Central memory CD8-positive, alpha-beta T cell (primary cell): ENCODE results near the gene PPP6R2.
A peak's percentile ranks its signal among the peaks of the same experiment; 100 is the strongest.

Experiments
- ATAC-seq: fragments of 150-1000 bp; cut with Tn5 transposase; replicated peaks from 2 replicates; pipeline ENCODE4 v1.10.0; 2022; ENCODE audit warnings: mild to moderate bottlenecking, moderate FRiP score, moderate number of reproducible peaks; ENCODE audit not compliant: poor library complexity, severe bottlenecking; ENCODE audit errors: extremely low read depth
- DNase-seq, 2 donors: peaks; one replicate each; pipeline ENCODE4 v3.0.0; 2021; ENCODE audit warnings: low spot score in 2 of 2
- H3K27ac Mint-ChIP-seq: one replicate; pipeline ENCODE4 v1.8.0; 2022; ENCODE audit warnings: low read depth, mild to moderate bottlenecking, moderate library complexity, mixed read lengths
- H3K27me3 Mint-ChIP-seq: one replicate; pipeline ENCODE4 v1.8.0; 2022; ENCODE audit warnings: mixed read lengths
- H3K36me3 Mint-ChIP-seq: one replicate; pipeline ENCODE4 v1.8.0; 2022; ENCODE audit warnings: mild to moderate bottlenecking, moderate library complexity, mixed read lengths; ENCODE audit not compliant: insufficient read depth
- H3K4me1 Mint-ChIP-seq: one replicate; pipeline ENCODE4 v1.8.0; 2022; ENCODE audit warnings: mixed read lengths
- H3K4me3 Mint-ChIP-seq: one replicate; pipeline ENCODE4 v1.8.0; 2022; ENCODE audit warnings: mild to moderate bottlenecking, moderate library complexity, mixed read lengths
- H3K9me3 Mint-ChIP-seq: one replicate; pipeline ENCODE4 v1.8.0; 2022; ENCODE audit warnings: mixed read lengths

The PPP6R2 gene

GRCh38 chr22:50301581-50301991, 41.5 kb upstream of the PPP6R2 start:
- DNase-seq = no peak
- H3K4me1 Mint-ChIP-seq = peaks cover 5% of the 10 kb centered on the region
- no peak overlapping the region for H3K27ac Mint-ChIP-seq
- no peaks in the 10 kb centered on the region for H3K9me3 Mint-ChIP-seq
- H3K27me3 Mint-ChIP-seq = peaks cover 23% of the 10 kb centered on the region
- no peaks in the 10 kb centered on the region for H3K36me3 Mint-ChIP-seq
- ATAC-seq = no peak
- H3K4me3 Mint-ChIP-seq = no peak overlapping the region

- Mint-ChIP-seq H3K9me3 (no peaks in the 10 kb centered on the region), H3K4me3 (no peak overlapping the region)
- ATAC-seq = no peak
Measured at GRCh38 chr22:50302041-50302541, 41.0 kb upstream of the PPP6R2 start.

GRCh38 chr22:50302564-50302963, 40.6 kb upstream of the PPP6R2 start:
- Mint-ChIP-seq H3K4me1 (peaks cover 5% of the 10 kb centered on the region), H3K4me3 (no peak overlapping the region), H3K36me3 (no peaks in the 10 kb centered on the region), H3K9me3 (no peaks in the 10 kb centered on the region), H3K27ac (no peak overlapping the region), H3K27me3 (peaks cover 23% of the 10 kb centered on the region)
- DNase-seq (no peak), ATAC-seq (no peak)

More at GRCh38 chr22:50302041-50302541, 41.0 kb upstream of the PPP6R2 start:
- peaks cover 5% of the 10 kb centered on the region for H3K4me1 Mint-ChIP-seq
- H3K27me3 Mint-ChIP-seq = peaks cover 23% of the 10 kb centered on the region
- no peak overlapping the region for H3K27ac Mint-ChIP-seq
- H3K36me3 Mint-ChIP-seq = no peaks in the 10 kb centered on the region
- DNase-seq = no peak

GRCh38 chr22:50303515-50303847, 39.6 kb upstream of the PPP6R2 start:
- Mint-ChIP-seq H3K4me1 (peaks cover 5% of the 10 kb centered on the region), H3K27me3 (peaks cover 23% of the 10 kb centered on the region), H3K4me3 (no peak overlapping the region), H3K27ac (no peak overlapping the region), H3K9me3 (no peaks in the 10 kb centered on the region), H3K36me3 (no peaks in the 10 kb centered on the region)
- ATAC-seq (no peak), DNase-seq (no peak)

- H3K4me3 Mint-ChIP-seq = no peak overlapping the region
Measured at GRCh38 chr22:50303848-50304527, 39.1 kb upstream of the PPP6R2 start.

GRCh38 chr22:50304528-50305392, 38.4 kb upstream of the PPP6R2 start:
- Mint-ChIP-seq H3K9me3 (no peaks in the 10 kb centered on the region), H3K27me3 (peaks cover 23% of the 10 kb centered on the region), H3K36me3 (no peaks in the 10 kb centered on the region), H3K4me3 (peak overlapping the region; percentile 23), H3K4me1 (peaks cover 5% of the 10 kb centered on the region), H3K27ac (no peak overlapping the region)
- ATAC-seq (no peak), DNase-seq (no peak)

More at GRCh38 chr22:50303848-50304527, 39.1 kb upstream of the PPP6R2 start:
- H3K27ac Mint-ChIP-seq = no peak overlapping the region
- ATAC-seq (no peak), DNase-seq (no peak)
- peaks cover 5% of the 10 kb centered on the region for H3K4me1 Mint-ChIP-seq
- no peaks in the 10 kb centered on the region for H3K9me3 Mint-ChIP-seq
- H3K36me3 Mint-ChIP-seq = no peaks in the 10 kb centered on the region
- peaks cover 23% of the 10 kb centered on the region for H3K27me3 Mint-ChIP-seq

- Mint-ChIP-seq H3K4me1 (peaks cover 5% of the 10 kb centered on the region), H3K36me3 (no peaks in the 10 kb centered on the region), H3K4me3 (peak overlapping the region; percentile 23), H3K9me3 (no peaks in the 10 kb centered on the region), H3K27me3 (peaks cover 23% of the 10 kb centered on the region), H3K27ac (no peak overlapping the region)
- no peak for ATAC-seq
- DNase-seq = no peak
Measured at GRCh38 chr22:50305393-50305922, 37.7 kb upstream of the PPP6R2 start.

- H3K27ac Mint-ChIP-seq = no peak overlapping the region
- ATAC-seq (no peak), DNase-seq (no peak)
- peaks cover 5% of the 10 kb centered on the region for H3K4me1 Mint-ChIP-seq
- peaks cover 23% of the 10 kb centered on the region for H3K27me3 Mint-ChIP-seq
- H3K36me3 Mint-ChIP-seq = no peaks in the 10 kb centered on the region
- H3K9me3 Mint-ChIP-seq = no peaks in the 10 kb centered on the region
- peak overlapping the region; percentile 41 for H3K4me3 Mint-ChIP-seq
Measured at GRCh38 chr22:50305923-50306566, 37.1 kb upstream of the PPP6R2 start.

GRCh38 chr22:50306753-50307749, 36.1 kb upstream of the PPP6R2 start, which contains the start of gene PLXNB2:
Gene PLXNB2, minus strand, starts transcription at chr22:50307646. Its CDS starts 17,062 bp downstream, at chr22:50290584.
- H3K4me3 Mint-ChIP-seq = peak within 1 kb of the TSS; percentile 66
- H3K4me1 Mint-ChIP-seq = peaks cover 5% of the 10 kb centered on the region
- DNase-seq = no peak
- ATAC-seq = peak; percentile 38
- H3K27ac Mint-ChIP-seq = no peak within 1 kb of the TSS
- peaks cover 23% of the 10 kb centered on the region for H3K27me3 Mint-ChIP-seq
- no peaks in the 10 kb centered on the region for H3K36me3 Mint-ChIP-seq
- H3K9me3 Mint-ChIP-seq = no peaks in the 10 kb centered on the region

GRCh38 chr22:50307890-50308596, 35.1 kb upstream of the PPP6R2 start:
- Mint-ChIP-seq H3K27ac (no peak overlapping the region), H3K36me3 (no peaks in the 10 kb centered on the region), H3K4me1 (peaks cover 5% of the 10 kb centered on the region), H3K4me3 (peak overlapping the region; percentile 66), H3K9me3 (no peaks in the 10 kb centered on the region), H3K27me3 (peaks cover 20% of the 10 kb centered on the region)
- ATAC-seq (no peak), DNase-seq (no peak)

- no peaks in the 10 kb centered on the region for H3K36me3 Mint-ChIP-seq
- H3K4me1 Mint-ChIP-seq = peaks cover 5% of the 10 kb centered on the region
- H3K4me3 Mint-ChIP-seq = peak overlapping the region; percentile 66
- H3K27me3 Mint-ChIP-seq = peaks cover 17% of the 10 kb centered on the region
- no peak overlapping the region for H3K27ac Mint-ChIP-seq
- no peak for DNase-seq
- H3K9me3 Mint-ChIP-seq = no peaks in the 10 kb centered on the region
- no peak for ATAC-seq
Measured at GRCh38 chr22:50308597-50308935, 34.6 kb upstream of the PPP6R2 start.
